GM19351 (cell line): ENCODE measurements around the gene NALCN.

Experiments used
- ATAC-seq: cut with Tn5 transposase; IDR thresholded peaks from one replicate; pipeline ENCODE4 v1.9.1; 2021; ENCODE audit warnings: mild to moderate bottlenecking, moderate library complexity; ENCODE audit not compliant: unreplicated experiment

NALCN gene

DNA sequence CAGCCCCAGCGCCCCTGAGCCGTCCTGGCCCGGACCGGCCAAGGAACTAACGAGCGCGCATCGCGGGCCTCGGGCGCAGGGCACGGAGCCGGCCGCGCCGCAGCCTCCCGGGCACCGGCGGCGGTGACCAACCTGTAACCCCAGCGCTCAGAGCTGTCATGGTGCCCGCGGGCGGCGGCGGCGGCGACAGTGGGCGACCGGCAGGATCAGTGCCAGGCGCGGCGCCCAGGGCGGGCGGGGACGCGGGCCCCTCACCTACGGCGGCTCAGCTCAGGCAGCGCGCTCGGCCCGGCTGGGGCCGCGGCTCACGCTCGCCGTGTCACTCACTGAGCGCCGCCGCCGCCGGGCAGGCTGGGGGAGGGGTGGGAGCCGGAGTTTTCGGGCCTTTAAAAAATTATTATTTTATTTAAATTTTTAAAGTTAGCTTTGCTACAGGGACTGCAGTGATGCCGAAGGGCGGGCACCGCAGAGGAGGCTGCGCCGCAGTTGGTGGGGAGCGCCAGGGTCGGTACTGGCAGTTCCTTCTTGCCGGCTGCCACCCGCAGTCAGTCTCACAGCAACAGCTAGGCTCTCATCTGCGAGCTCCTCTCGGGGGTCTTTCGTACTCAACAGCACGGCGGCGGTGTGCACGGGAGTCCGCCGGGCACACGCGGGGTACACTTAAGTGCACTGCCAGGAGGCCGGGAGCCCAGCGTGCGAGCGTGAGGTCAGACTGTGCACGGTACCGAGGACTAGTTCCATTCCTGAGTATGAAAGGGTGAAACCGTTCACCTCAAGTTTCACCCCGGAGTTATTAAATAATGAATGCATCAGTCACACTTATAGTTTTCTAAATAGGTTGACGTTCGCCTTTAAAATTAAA, at the start of gene NALCN:
Gene NALCN, minus strand, starts transcription at position 328 of the 862 bp plus-strand sequence. CDS start 17,382 bp downstream, outside the sequence.
- ATAC-seq: no peak

DNA sequence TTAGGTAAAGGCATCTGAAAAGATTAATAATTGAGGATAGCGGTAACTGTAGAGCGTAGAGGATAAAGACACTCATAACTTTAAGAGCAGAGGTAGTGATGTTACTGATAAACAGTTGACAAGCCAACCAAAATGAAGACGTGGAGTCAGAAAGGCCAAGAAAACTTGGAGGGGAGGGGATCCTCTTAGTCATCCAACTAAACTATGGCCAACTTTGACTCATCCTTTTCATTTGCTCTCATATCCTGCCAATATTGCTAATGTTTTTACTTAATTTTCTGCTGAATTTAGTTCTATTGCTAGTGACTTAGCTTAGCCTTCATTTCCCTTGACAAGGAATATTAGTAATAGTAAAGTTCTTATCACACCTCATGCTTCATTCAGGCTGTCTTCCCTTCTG, 49.6 kb upstream of the NALCN start:
- no peak for ATAC-seq

DNA sequence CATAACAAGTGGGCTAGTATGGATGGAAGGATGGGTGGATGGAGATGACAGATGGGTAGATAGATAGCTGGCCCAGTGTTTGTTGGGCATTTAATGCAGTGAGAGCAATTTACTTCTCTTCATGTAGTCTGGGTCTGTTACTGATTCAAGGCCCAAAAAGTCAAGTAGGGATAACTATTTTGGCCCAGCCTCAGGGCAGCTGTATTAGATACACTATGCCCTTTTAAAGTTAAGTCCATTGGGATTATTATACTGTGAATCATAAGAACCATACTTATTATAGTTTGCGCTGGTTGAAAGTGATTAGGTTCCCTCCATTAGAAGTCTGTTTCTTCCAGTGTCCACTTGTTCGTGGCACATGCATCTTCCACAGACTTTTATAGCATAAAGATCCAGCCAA, 40.9 kb upstream of the NALCN start:
- ATAC-seq: no peak

DNA sequence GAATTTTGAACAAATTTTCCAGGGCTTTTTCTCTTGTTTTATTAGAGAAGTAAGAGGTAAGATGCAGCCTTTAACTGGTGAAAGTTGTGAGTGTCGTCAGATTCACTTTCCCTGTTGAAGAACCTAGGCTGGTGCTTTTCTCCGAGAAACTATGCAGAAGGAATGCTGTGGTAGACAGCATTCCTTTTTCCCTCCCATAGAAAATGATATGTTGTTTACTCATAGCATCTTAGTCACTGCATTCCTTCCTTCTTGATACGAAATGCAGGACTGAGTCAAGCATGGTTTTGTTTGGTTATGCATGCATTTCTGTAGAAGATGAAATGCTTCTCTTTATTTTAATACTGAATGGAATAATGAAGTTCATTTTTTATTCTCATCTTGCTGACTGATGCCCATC, 39.6 kb upstream of the NALCN start:
- no peak for ATAC-seq

DNA sequence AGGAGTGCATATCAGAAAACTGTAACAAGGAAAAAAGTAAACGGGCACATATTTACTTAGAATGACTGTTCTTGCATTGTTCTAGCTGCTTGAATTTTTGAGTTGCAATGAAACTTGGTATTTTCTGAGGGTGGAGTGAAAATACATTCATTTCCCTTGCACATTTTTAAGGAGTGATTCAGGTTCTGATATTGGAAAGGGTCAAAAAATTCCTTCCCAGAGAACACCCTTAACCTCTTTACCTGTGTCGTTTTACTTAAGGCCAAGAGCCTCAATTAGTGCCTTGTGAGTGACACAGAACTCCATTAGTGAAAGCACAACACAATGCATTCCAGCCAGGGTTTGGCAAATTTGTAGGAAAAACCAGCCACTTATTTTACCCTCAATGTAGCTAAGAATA, 38.5 kb upstream of the NALCN start:
- ATAC-seq: no peak

DNA sequence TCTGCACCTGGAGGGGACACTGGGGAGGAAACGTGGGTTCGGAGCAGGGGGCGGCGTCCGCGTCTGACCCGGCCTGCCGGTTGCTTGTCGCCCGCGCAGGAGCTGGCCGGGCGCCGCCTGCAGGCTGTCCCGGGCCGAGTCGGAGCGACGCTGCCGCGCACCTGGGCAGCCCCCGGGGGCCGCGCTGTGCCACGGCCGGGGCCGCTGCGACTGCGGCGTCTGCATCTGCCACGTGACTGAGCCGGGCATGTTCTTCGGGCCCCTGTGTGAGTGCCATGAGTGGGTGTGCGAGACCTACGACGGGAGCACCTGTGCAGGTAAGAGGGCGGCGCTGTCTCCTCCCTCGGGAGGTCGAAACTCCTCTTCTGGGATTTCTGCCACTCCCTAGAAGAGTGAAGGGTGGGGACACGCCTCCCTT, 37.5 kb upstream of the NALCN start:
- peak; percentile 50 for ATAC-seq

DNA sequence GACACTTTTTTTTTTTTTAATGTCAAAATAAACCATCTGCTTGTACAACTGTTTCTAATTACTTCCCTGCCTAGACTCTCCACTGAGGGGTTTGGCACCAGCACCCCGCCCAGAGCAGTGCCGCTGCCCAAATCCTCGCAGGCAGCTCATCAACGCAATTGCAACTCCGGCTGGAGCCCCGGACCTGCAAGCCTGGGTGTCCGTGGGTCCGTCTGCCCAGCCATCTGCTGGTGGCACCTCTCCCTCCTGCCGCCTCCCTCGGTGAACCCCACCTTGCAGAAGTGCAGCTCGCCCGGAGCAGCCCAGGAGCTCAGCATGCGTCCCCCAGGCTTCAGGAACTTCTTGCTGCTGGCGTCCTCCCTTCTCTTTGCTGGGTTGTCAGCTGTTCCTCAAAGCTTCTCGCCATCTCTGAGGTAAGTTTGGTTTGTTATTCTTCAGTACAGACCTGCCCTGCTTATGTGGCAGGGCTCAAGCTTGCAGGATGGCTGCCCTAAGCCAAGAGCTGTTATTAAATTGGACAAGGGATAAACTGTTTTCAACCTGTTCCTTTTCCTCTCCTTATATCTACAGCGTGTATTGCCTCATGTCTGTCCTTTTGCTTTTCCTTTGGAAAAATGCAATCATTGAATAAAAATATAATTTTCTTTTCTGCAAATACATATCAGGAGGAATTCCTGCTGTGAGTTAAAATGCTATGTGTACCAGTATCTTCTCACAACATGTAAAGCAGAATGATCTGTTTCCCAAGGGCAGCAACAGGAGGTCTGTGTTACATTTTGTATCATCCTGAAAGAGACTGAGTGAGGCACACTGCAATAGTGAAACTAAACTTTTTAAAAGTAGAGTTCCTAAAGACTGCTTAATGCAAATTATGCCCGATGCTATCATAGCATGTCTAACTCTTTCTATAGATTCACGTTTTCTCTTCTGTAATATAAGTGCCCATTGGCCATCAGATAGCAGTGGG, 36.5 kb upstream of the NALCN start, which contains the start of gene ITGBL1:
Gene ITGBL1, plus strand, starts transcription at position 157 of the 967 bp plus-strand sequence. Its CDS starts 159 bp downstream, at position 316.
- ATAC-seq: peak; percentile 92

DNA sequence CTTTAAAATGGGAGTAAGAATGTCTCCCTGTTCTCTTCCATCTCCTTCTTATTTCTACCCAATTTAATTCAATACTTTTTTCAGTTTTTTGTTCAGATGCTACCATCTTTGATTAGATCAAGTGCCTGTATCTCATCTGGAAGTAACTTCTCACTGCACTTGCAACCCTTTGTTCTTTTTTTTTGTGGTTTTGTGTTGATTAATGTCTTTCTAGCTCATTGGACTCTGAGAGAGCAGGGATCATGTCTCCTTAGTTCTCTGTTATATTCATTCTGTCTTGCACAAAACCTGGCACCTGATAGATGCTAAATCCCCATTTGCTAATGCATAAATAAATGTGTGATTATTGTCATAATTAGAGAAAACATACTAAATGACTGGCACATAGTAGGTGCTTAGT, 35.3 kb upstream of the NALCN start:
- ATAC-seq: no peak

DNA sequence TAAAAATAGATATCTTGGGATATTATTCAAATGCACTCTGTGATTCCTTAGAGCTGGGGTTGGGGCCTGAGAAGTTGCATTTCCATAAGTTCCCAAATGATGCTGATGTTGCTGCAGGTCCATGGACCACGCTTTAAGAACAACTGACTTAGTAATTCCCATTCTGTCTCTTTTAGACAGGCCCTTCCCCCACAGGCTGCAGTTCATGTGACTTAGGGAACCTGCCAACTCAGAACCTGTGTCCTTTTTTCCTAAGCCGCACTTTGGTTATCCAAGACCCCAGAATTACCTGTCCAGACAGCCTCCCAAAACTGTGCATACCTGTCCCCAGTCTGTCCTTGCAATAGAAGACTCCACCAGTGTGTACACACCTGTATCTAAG, 34.4 kb upstream of the NALCN start:
- no peak for ATAC-seq

DNA sequence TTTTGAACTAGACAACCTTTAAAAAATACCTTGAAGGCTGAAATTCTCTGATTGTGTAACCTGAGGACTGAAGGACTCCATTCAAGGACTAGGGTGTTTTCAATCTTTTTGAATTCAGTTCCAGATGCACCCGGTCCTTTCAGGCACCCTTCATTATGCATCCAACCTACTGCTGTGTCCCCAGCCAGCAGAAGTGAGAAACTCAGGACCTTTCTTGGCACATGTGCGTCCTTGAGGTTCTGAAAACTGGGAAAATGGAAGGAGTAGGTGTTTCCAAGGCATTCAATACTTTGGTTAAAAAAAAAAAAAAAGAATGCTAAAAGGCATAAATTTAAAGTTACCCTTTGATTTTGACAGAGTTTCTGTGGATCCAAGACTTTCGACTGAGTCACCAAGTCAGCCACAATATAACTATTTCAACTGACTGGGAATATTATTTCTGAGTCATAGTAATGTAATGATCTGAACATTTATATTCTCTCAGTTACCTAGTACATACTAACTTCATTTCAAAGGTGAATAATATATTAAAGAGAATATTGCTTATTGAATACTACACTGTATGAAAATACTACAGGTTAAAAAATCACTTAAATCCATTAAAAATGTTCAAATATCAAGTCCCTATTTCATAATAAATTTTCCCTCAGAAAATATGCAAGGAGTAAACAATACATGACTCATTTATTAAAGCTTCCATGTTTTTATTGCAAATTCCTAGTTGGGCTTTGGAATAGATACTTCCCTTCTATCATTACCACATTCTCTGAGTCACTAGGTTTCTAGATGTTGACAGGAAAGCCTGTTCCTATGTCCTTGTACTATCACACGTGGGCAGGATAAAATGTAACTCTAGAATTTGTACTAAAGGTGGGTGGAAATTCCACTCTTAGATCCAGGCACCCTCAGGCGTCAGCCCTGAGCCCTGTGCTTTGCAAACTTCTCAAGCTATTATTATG, 33.8 kb upstream of the NALCN start:
- ATAC-seq: no peak

DNA sequence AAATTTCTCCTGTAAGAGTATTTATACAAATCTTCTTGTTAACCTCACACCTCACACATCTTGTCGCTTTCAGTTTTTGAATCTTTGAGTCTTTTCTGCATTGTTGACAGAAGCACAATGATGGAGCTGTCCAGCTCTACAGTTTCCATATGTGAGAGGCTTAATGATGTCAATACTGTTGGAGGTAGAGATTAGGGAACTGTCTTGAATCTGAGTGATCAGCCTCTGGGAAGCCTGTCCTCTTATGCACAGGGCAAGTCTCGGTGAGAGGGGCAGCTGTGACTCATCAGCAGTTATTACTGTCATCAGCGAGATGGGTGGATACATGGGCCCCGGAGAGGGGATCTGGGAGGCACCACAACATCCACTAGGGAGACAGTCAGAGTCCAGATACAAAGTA, 31.5 kb upstream of the NALCN start:
- ATAC-seq: no peak

DNA sequence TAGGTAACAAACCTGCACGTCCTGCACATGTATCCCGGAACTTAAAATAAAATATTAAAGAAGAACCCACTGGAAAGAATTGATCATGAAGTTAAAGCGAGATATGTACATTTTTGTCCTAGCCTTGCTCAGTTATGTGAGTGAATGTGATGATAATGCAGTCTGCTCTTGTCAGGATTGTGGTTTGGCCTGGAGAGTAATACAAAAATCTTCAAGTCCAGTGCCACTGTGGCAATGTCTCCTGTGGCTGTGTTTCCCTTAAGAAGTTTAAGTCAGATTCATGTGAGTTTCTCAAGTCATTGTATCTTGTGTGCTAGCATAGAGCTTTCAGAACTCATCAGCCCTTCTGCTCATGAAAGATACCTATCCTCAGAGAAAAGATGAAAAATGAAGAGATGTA, 18.2 kb upstream of the NALCN start:
- no peak for ATAC-seq

DNA sequence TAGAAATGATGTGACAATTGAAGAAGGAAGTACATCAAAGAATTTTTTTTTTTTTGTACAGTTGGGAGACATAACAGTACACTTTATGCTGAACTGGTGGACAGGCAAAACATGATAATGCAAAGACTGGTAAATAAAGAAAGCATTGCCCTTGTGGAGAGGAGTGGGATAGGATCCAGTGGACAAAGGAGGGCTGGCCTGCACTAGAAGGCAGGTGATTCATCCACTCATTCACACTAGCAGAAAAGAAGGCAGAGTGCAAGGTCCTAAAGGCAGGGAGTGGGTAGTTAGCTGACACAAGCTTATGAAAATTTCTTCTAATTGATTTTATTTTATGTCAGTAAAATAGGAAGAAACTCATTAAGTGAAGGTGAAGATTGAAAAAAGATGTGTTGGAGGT, 17.6 kb upstream of the NALCN start:
- no peak for ATAC-seq

DNA sequence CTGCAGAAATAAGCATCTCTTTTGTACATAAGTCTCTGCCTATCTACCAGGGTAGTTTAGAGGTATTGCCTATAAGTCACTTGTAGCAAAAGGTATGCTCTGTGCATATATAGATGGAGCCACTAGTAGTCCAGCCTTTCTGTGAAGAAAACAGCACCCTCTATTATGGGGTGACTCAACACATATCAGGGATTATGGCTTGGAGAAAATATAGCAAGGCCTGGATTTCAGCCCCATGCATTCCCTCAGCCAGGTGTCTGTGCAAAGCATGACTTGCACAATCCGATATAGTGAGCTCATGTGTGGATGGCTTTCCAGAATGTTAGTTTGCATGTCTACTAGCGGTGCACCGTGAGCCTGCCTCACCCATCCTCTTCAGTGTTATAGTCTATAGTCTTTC, 13.4 kb upstream of the NALCN start:
- no peak for ATAC-seq

DNA sequence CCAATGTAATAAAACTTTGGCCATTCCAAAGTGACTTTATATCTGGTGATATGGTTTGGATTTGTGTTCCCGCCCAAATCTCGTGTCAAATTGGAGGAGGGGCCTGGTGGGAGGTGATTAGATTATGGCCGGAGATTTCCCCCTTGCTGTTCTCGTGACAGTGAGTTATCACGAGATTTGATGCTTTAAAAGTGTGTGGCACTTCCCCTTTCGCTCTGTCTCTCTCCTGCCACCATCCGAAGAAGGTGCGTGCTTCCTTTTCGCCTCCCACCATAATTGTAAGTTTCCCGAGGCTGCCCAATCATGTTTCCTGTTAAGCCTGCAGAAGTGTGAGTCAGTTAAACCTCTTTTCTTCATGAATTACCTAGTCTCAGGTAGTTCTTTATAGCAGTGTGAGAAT, 9.3 kb upstream of the NALCN start:
- ATAC-seq: no peak

DNA sequence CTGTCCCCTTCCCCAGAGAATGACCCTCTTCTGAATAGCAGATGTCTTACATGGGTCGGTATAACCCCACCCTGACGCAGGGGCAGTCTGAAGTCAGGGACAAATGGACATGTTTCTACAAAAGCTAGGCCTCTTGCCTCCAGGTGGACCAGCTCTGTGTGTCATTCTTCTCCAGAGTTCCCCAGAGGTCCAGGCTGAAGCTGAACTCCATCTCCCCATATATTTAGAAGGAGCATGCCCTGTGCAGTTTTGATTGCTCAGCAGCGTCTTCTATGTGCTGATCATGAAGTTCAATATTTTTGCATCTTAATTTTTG, 8.8 kb upstream of the NALCN start:
- ATAC-seq: no peak

DNA sequence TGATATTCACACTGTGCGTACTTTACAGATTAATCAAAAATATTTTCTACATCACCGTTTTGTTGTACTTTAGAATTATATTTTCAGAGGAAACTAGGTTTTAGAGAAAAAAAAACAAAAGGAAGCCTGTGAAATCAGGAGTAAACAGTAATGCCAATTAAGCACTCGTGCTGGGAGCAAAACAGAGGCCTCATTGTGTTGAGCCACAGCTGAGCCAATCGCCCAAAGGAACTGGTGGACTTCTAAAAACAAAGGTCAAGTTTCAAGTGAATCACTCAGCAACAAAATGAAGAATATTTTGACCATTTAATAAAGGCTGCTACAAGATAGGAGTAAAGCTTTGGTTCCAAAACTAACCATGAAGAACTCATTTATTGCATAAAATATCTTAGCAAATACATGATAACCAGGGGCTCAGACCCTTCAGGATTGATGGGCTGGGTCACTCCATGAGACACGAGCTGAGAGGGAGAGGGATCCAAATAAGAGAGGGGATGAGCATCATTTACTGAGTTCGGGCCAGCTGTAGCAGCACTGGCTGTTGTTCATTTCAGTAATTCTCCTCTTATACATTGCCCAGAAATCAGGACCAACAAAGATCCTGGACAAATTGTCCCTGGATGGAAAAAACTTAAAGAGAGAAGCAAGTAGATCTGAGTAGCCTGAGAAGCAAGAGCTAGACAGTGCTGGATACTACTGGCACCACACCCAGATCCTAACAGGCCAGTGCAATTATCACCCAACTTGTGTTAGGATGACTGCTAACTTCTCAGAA, 8.3 kb upstream of the NALCN start:
- ATAC-seq: no peak

DNA sequence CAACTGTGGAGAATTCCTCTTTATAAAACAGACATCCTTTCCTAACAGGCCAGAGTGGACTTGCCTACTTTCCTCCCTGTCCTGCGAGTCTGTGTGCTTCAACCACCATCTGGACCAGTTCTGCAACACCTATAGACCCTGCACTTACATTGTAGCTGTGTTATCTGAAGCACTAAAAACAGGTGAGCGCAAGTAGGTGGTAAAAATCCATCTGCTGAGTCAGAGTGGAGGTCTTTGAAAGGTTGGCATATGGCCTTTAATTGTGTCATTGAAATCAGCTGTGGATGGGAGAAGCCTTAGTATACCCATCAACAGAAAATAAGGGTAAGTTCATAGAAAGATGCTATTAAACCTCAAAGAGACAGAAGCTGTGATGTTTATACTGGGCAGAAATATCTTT, 7.6 kb upstream of the NALCN start:
- no peak for ATAC-seq

DNA sequence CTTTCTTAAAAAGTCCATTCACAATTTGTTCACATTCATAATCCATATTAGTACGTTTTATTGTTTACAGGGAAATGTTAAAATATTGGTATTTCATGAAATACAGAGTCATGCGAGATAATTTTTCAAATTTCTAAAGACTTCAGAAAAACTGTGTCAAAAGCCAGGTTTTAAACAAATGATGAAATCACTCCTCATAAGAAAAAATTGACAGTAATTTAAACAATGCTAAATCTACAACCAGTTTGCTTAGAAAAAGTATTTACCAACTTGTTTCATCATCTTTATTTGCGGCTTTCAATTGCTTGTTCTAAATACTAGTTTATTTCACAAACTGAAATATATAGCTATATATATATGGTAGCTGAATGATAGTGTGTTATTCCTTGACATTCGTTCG, 1.2 kb upstream of the NALCN start:
- ATAC-seq: no peak

DNA sequence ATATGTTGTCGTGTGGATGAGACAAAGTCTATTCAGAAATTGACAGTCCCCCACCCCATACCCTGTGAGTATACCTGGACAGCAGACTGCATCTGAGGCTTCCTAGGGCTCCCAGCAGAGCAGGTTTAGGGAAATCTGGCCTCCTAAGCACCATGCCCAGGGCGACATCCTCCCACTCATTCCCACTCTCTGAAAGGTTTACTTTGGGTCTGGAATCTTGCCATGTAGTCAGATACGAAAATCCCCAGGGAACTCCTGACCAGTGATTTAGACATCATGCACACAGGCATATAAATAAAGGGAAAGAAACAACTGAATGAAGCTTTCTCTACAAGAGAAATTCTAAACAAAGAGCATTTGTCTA, 717 bp upstream of the NALCN start:
- no peak for ATAC-seq
